ENCODE measurements around the gene LUC7L3. TPM values are rescaled to one million over a fixed set of nuclear protein-coding genes. Genes with fewer than 3 reads are reported as not detected.

The LUC7L3 gene
- total and polyA plus RNA-seq, 2 of the 13 experiments (the other 11 are each of a cell fraction or from before 2014, with no cell fraction given) = 108 to 120 TPM

DNA sequence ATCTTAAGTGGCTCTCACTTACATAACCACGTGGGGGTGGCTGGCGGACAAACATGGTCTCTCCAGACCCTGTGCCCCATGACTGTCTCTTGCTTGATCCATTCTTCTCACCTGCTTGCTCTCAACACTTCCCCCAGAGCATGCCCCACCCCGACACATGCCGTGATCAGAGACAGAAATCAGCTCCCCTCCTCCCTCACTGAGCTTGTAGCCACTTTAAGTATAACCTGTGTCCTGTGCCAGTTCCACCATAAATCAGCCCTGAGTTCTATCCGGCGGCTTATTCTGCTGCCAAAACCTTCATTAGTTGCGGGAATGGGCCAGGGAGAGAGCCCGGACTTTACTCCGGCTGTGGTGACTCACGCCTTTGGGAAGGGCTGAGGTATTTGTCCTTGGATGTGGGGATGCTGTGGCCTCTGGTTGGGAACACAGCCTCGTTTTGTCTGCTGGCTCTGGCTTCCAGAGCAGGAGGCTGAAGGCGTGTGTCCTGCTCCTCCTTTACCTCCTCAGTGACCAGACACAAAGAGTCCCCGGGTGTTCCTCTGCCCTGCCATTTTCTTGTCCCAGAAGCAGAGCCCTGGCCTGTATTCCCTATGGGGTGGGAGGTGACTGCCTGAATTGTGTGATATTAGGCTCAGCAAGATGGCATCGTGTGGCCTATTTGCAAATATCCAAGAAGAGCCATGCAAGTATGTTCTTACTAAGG, 32.8 kb upstream of the LUC7L3 start (continued):
- no peak; the same call in 1 of the 2 replicates for TF ChIP-seq NR1H2 (CRISPR knock-in tag; IDR thresholded peaks at IDR 0.05; ENCODE audit: borderline replicate concordance, low read depth)
- TF ChIP-seq ZSCAN30 (CRISPR knock-in tag; IDR thresholded peaks at IDR 0.05) = no peak
- TF ChIP-seq ZNF557 (CRISPR knock-in tag; IDR thresholded peaks at IDR 0.05) = no peak
- peak; percentile 79 for TF ChIP-seq MIXL1 (CRISPR knock-in tag; IDR thresholded peaks at IDR 0.05)
- TF ChIP-seq FOSL2 (CRISPR knock-in tag; IDR thresholded peaks at IDR 0.05) = peak; percentile 99
- TF ChIP-seq, protein P1, sequence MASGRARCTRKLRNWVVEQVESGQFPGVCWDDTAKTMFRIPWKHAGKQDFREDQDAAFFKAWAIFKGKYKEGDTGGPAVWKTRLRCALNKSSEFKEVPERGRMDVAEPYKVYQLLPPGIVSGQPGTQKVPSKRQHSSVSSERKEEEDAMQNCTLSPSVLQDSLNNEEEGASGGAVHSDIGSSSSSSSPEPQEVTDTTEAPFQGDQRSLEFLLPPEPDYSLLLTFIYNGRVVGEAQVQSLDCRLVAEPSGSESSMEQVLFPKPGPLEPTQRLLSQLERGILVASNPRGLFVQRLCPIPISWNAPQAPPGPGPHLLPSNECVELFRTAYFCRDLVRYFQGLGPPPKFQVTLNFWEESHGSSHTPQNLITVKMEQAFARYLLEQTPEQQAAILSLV (CRISPR knock-in tag; IDR thresholded peaks at IDR 0.05; ENCODE audit: borderline replicate concordance) = peak; percentile 59; the same call in 1 of the 2 replicates
- TF ChIP-seq, protein P2, sequence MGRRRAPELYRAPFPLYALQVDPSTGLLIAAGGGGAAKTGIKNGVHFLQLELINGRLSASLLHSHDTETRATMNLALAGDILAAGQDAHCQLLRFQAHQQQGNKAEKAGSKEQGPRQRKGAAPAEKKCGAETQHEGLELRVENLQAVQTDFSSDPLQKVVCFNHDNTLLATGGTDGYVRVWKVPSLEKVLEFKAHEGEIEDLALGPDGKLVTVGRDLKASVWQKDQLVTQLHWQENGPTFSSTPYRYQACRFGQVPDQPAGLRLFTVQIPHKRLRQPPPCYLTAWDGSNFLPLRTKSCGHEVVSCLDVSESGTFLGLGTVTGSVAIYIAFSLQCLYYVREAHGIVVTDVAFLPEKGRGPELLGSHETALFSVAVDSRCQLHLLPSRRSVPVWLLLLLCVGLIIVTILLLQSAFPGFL (CRISPR knock-in tag; IDR thresholded peaks at IDR 0.05) = no peak
- TF ChIP-seq, protein P3, sequence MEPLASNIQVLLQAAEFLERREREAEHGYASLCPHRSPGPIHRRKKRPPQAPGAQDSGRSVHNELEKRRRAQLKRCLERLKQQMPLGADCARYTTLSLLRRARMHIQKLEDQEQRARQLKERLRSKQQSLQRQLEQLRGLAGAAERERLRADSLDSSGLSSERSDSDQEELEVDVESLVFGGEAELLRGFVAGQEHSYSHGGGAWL (CRISPR knock-in tag; IDR thresholded peaks at IDR 0.05) = peak; percentile 29; the same call in 1 of the 2 replicates
- TF ChIP-seq, protein P4, sequence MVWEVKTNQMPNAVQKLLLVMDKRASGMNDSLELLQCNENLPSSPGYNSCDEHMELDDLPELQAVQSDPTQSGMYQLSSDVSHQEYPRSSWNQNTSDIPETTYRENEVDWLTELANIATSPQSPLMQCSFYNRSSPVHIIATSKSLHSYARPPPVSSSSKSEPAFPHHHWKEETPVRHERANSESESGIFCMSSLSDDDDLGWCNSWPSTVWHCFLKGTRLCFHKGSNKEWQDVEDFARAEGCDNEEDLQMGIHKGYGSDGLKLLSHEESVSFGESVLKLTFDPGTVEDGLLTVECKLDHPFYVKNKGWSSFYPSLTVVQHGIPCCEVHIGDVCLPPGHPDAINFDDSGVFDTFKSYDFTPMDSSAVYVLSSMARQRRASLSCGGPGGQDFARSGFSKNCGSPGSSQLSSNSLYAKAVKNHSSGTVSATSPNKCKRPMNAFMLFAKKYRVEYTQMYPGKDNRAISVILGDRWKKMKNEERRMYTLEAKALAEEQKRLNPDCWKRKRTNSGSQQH (CRISPR knock-in tag; IDR thresholded peaks at IDR 0.05; ENCODE audit: low read depth) = no peak; the same call in 1 of the 2 replicates
- TF ChIP-seq POLR2G (IDR thresholded peaks at IDR 0.05; ENCODE audit: low read depth, low read length) = peak; percentile 96
- peak; percentile 72; the same call in 1 of the 2 replicates for TF ChIP-seq ZSCAN21 (CRISPR knock-in tag; IDR thresholded peaks at IDR 0.05; ENCODE audit: borderline replicate concordance)
- no peak for TF ChIP-seq CENPX (CRISPR knock-in tag; IDR thresholded peaks at IDR 0.05)
- TF ChIP-seq KMT2A (CRISPR knock-in tag; IDR thresholded peaks at IDR 0.05) = peak; percentile 58; the same call in 1 of the 2 replicates
- no peak for TF ChIP-seq ZNF234 (CRISPR knock-in tag; conservative IDR thresholded peaks at IDR 0.05)
- TF ChIP-seq ZBTB42 (CRISPR knock-in tag; IDR thresholded peaks at IDR 0.05) = no peak
- TF ChIP-seq MYNN (CRISPR knock-in tag; IDR thresholded peaks at IDR 0.05; ENCODE audit: low read depth) = no peak; the same call in none of the 2 replicates
- no peak for TF ChIP-seq ZNF367 (CRISPR knock-in tag; IDR thresholded peaks at IDR 0.05; ENCODE audit: borderline replicate concordance)
- TF ChIP-seq ZNF205 (CRISPR knock-in tag; IDR thresholded peaks at IDR 0.05) = peak; percentile 65
- TF ChIP-seq HHEX (CRISPR knock-in tag; IDR thresholded peaks at IDR 0.05) = peak; percentile 15; the same call in 1 of the 2 replicates
- peak; percentile 27; the same call in 1 of the 2 replicates for TF ChIP-seq ZBTB21 (CRISPR knock-in tag; IDR thresholded peaks at IDR 0.05)
- no peak for TF ChIP-seq NR3C1 (CRISPR knock-in tag; IDR thresholded peaks at IDR 0.05)
- TF ChIP-seq PAF1 (CRISPR knock-in tag; IDR thresholded peaks at IDR 0.05) = no peak
- no peak for TF ChIP-seq KLF13 (CRISPR knock-in tag; IDR thresholded peaks at IDR 0.05)
- TF ChIP-seq, protein P5, sequence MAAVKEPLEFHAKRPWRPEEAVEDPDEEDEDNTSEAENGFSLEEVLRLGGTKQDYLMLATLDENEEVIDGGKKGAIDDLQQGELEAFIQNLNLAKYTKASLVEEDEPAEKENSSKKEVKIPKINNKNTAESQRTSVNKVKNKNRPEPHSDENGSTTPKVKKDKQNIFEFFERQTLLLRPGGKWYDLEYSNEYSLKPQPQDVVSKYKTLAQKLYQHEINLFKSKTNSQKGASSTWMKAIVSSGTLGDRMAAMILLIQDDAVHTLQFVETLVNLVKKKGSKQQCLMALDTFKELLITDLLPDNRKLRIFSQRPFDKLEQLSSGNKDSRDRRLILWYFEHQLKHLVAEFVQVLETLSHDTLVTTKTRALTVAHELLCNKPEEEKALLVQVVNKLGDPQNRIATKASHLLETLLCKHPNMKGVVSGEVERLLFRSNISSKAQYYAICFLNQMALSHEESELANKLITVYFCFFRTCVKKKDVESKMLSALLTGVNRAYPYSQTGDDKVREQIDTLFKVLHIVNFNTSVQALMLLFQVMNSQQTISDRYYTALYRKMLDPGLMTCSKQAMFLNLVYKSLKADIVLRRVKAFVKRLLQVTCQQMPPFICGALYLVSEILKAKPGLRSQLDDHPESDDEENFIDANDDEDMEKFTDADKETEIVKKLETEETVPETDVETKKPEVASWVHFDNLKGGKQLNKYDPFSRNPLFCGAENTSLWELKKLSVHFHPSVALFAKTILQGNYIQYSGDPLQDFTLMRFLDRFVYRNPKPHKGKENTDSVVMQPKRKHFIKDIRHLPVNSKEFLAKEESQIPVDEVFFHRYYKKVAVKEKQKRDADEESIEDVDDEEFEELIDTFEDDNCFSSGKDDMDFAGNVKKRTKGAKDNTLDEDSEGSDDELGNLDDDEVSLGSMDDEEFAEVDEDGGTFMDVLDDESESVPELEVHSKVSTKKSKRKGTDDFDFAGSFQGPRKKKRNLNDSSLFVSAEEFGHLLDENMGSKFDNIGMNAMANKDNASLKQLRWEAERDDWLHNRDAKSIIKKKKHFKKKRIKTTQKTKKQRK (IDR thresholded peaks at IDR 0.05; ENCODE audit: low read length) = no peak
